Right lung (tissue), 5 donors: ENCODE results near the gene CXCR6. TPM values are rescaled to one million over a fixed set of nuclear protein-coding genes. Genes with fewer than 3 reads are reported as not detected.
"Not testable (repeated sequence)": the region's sequence is repeated elsewhere in the genome, so short reads cannot be mapped to it uniquely, and the experiment has no call there.

Source experiments
- DNase-seq, 2 donors: peaks; one replicate each; pipeline ENCODE4 v3.0.0-alpha.2; 2013
- polyA plus RNA-seq, 5 donors: library from polyadenylated mRNA; unstranded; fragments of 120-200 nt; gene quantifications; one replicate each; pipeline versions ENCODE4 v1.2.1 to v1.2.3, GENCODE V29; 2013; ENCODE audit warnings: inconsistent platforms in 1 of 5, low replicate concordance in 1 of 5; ENCODE audit not compliant: insufficient read length in 5 of 5, insufficient read depth in 1 of 5

CXCR6 gene
- polyA plus RNA-seq, 5 donors = 0.40 to 1.4 (median 1.0) TPM

DNA sequence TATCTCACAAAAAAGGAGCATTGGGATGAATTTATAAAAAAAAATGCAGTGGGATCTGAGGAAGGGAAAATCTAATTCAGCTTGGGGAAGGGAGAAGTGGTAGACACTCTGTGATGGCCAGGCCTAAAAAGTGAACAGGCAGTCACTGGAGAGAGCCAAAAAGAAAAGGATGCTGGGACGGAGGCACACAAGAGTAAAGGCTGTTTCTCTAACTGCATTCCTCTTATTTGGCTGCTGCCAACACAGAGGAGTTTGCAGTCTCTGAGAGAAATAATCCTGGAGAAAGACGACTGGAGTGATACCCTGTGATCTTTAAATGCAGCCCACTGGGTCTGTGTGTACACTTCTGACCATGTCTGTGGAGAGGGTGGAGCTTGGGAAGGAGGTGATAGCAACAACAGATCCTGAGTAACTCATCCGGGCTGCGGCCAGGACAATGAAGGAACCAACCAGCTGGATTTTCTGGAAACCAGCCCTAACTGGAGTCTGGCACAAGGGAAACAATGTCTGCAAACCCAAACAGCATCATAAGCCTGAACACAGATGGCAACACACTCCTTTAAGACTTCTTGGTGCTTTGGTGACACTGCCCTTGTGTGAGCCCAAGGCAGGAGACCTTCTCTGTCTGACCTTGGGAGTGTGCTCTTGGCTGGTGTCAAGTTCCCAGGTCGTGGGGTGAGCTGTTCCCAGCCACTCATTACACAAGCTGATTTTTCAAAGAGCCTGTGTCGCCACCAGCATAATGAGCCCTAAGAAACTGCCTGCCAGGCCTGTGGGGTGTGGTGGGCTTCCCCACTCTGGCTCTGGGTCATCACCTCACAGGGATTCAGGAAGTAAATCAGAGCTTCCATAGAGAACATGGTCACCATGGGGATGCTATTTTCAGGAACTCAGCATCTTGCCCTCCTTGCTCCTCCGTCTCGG, 44.4 kb downstream of the CXCR6 start:
- peak; percentile 62 to 71 for DNase-seq

DNA sequence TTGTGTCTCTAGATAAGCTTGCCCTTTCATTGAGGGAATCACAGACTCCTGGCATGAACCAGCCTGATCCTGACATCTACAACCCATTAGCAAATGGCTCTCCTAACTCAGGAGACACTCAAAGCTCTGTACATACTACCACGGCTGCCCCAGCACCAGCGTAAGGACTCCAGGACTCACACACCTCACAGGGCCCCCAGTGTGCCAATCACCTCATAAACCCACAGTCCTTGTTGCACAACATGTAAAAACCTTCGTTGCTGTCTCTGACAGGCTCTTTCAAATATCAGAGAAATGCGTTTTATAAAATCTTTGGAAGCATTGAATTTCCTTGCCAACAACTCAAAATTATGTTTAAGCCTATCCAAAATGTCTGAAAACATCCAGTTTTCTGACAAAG, 45.1 kb downstream of the CXCR6 start:
- DNase-seq = no peak

- DNase-seq = no peak
These were observed 45.5 kb downstream of the CXCR6 start for GRCh38 chr3:45988804-45989203.

DNA sequence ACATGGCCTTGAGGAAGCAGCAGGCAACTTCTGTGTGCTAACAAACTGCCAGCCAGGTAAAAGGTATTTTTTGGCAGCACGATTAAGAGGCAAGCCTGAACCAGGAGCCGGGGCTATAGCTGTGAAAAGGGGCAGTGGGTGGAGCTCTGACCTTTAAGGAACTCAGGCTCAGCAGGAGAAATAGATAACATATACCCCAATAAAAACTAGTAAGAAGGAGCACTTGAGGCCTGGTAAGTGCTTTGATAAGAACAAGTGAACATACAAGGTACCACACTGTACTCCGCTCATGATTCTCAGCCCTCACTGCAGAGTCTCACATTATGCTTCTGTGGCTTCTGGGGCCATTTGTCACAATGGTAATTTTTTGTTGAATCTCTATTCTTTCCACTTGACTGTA, 46.9 kb downstream of the CXCR6 start:
- DNase-seq = no peak

- DNase-seq = no peak
These were observed 48.1 kb downstream of the CXCR6 start for GRCh38 chr3:45991341-45991740.

- DNase-seq = no peak
These were observed 49.0 kb downstream of the CXCR6 start for GRCh38 chr3:45992133-45992729.

DNA sequence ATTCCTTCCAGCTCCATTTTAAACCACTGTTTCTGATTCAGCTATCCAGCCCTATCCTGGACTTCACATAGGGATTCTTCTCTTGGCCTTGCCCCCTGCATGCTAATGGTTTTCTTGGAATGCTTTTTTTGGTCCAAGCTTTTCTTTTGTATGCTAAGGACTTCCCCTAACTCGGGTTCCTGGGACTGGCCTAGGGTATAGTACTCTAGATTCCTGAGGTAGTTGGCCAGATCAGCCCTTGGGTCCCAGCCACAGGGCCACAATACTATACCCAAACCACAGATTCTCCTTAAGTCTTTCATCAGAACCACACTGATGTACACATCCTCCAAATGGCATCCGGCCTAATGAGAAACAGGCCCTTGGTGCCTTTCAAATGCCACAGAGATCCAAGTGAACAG, 49.6 kb downstream of the CXCR6 start:
- DNase-seq = no peak

GRCh38 chr3:45993421-45994027, 50.3 kb downstream of the CXCR6 start:
- DNase-seq = no peak

DNA sequence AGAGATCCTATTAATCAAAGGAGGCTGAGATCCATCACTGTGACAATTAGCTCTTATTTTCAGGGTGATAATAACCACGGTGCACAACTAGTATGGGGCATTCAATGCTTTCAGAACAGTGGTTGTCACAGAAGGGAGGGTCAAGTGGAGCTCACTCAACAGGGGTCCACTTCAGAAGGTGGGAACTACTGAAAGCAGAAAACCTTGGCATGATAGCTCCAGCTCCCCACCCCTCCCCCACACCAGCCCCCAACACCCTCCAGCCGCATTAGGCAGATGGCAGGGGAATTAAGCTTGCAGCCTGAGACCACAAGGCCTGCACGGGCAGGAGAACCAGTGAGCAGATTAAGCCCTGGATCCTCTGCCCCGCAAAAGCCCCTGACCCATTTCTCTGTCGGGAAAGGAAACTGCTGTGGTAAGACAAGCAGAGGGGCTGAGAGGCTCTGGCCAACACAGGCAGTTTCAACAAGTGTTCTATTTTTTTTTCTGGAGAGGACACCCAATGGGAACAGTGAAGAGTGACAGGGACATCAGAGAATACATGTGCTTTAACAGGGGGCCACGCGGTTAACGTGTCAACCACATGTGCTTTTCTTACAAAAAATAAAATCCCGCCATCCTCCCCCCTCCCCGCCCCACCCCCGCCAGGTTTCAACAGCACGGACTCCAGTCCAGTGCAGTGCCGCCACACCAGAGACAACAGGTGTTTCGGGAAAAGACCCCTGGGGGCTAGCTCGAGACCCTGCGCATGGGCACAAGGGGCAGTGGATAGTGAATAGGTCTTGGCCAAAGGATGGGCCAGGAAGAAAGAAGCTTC, 51.4 kb downstream of the CXCR6 start:
- DNase-seq = no peak

DNA sequence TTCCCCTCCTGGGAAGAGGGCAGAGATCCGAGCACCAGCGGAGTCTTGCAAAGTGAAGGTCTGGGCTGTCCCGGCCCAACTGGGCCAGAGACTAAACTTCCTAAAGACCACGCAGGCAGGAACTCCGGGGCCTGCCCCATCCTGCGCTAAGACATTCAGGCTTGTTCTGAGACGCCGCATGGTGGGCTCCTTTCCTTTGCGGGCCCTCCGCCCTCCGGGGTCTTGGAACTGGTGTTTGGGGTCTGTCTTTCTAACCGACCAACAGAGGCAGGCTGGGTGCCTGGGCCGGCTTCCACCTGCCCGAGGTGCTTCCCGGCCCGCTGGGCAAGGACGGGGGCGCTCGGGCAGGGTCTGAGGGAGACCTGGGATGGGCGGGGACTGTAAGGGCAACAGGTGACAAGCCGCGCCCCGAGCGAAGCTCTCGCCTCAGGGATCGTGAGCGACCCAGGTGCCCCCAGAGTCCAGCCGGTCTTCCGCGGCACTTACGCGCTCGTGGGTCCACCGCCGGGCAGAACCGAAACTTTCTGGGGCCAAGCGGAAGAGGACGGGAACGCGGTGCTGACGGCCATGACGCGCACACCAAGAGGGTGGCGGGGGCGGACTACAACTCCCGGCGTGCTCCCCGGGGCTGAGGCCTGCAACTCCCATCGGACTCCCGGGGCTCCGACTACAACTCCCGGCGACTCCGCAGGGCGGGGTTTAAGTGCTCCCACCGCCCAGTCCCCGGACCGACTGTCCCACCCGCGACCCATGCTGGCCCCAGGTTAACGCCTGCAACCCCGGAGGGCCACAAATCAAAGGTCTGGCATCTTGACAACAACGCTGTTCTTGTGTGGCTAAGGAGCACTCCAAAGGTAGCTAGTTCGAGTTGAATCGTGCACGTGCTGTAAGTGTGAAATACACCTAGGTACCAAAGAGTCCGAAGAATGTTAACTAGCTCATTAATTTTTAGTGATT, 52.2 kb downstream of the CXCR6 start, which contains the start of gene FYCO1:
TSS of gene FYCO1 (minus strand) at position 589 of the 957 bp plus-strand sequence. CDS start 10,914 bp downstream, outside the sequence.
- peak; percentile 84 to 85 for DNase-seq

DNA sequence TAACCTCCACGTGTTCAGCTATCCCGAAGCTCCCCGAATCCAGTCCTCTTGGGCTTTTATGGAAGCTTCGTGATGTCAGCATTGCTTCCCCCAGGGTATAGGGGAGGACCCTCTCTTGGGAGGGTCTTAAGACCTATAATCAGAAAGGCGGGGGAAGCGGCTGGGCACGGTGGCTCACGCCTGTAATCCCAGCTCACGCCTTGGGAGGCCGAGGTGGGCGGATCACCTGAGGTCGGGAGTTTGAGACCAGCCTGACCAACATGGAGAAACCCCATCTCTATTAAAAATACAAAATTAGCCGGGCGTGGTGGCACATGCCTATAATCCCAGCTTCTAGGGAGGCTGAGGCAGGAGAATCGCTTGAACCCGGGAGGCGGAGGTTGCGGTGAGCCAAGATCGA, 54.2 kb downstream of the CXCR6 start:
- not testable (repeated sequence) for DNase-seq

DNA sequence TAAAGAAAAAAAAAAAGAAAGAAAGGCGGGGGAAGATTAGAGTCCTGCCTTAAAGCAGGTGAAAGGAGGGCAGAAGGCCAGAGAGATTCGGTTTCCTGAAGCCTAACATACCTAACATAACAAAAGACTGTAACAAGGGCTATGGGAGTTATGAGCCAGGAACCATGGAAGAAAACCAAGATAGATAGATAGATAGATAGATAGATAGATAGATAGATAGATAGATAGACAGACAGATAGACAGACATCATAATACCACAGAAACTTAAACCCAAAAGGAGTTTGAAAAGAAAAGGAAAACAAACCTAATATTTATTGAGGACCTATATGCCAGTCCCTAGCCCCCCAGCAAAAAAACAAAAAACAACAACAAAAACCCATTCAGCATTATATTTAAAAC, 54.7 kb downstream of the CXCR6 start:
- DNase-seq = no peak

Other genes starting within 250 kb of the CXCR6 start
- 1 to 10 TPM in 4 of 5 donors, under 1 TPM in 1; 0.60 to 2.1 (median 1.4) TPM for gene SLC6A20, start 146.9 kb upstream of the CXCR6 start, polyA plus RNA-seq
- 10 to 100 TPM; 39.1 to 69.8 (median 58.7) TPM for gene LZTFL1, start 101.3 kb upstream of the CXCR6 start, polyA plus RNA-seq
- under 1 TPM in 3 of 5 donors, not detected in 2; 0.10 to 0.12 (median 0.11) TPM for gene CCR9, start 56.9 kb upstream of the CXCR6 start, polyA plus RNA-seq
- 10 to 100 TPM; 18.2 to 21.5 (median 19.6) TPM for gene FYCO1, start 52.4 kb downstream of the CXCR6 start, polyA plus RNA-seq
- gene XCR1, start 84.0 kb downstream of the CXCR6 start, polyA plus RNA-seq = under 1 TPM; 0.15 to 0.88 (median 0.42) TPM